Hematopoietic multipotent progenitor cell treated with erythropoietin and hydrocortisone succinate and interleukin-3 and kit ligand, for 4 days (in vitro differentiated cells): ENCODE results near the gene PLXNA2.
A peak's percentile ranks its signal among the peaks of the same experiment; 100 is the strongest.

ENCODE experiments used
- DNase-seq: peaks from one replicate; pipeline ENCODE4 v3.0.0-alpha.2; 2015

The PLXNA2 gene

GRCh38 chr1:208160259-208160819 lies 83.8 kb downstream of the PLXNA2 start:
- no peak for DNase-seq

- DNase-seq, result no peak
Observed at GRCh38 chr1:208159555-208160258, 84.5 kb downstream of the PLXNA2 start.

- DNase-seq, result no peak
Observed at GRCh38 chr1:208158640-208159554, 85.3 kb downstream of the PLXNA2 start.

GRCh38 chr1:208157769-208158168 lies 86.4 kb downstream of the PLXNA2 start:
- DNase-seq, result no peak

- DNase-seq, result no peak
Observed at GRCh38 chr1:208156741-208157140, 87.4 kb downstream of the PLXNA2 start.

- DNase-seq, result no peak
Observed at GRCh38 chr1:208156310-208156709, 87.9 kb downstream of the PLXNA2 start.

- no peak for DNase-seq
Observed at GRCh38 chr1:208154679-208155642, 89.2 kb downstream of the PLXNA2 start.

GRCh38 chr1:208154040-208154439 lies 90.1 kb downstream of the PLXNA2 start:
- DNase-seq, result peak; percentile 37

GRCh38 chr1:208153386-208153785 lies 90.8 kb downstream of the PLXNA2 start:
- DNase-seq, result no peak

- DNase-seq, result peak; percentile 52
Observed at GRCh38 chr1:208151728-208152598, 92.2 kb downstream of the PLXNA2 start.

- no peak for DNase-seq
Observed at GRCh38 chr1:208150833-208151458, 93.2 kb downstream of the PLXNA2 start.

- DNase-seq, result peak; percentile 22
Observed at GRCh38 chr1:208149776-208150514, 94.2 kb downstream of the PLXNA2 start.

GRCh38 chr1:208149213-208149612 lies 95.0 kb downstream of the PLXNA2 start:
- DNase-seq, result no peak

GRCh38 chr1:208148380-208148779 lies 95.8 kb downstream of the PLXNA2 start:
- no peak for DNase-seq

- DNase-seq, result no peak
Observed at GRCh38 chr1:208146650-208147049, 97.5 kb downstream of the PLXNA2 start.

GRCh38 chr1:208145167-208145566 lies 99.0 kb downstream of the PLXNA2 start:
- no peak for DNase-seq

GRCh38 chr1:208142590-208143382 lies 101.4 kb downstream of the PLXNA2 start:
- DNase-seq, result no peak

GRCh38 chr1:208141610-208142192 lies 102.5 kb downstream of the PLXNA2 start:
- no peak for DNase-seq
